ENCODE results near the gene TXNDC11.

Gene TXNDC11

GRCh38 chr16:11692651-11693050 lies 50.0 kb downstream of the TXNDC11 start:
- no peak for DNase-seq (ENCODE audit: low spot score)
- no peak for TF ChIP-seq CTCF (IDR thresholded peaks at IDR 0.05; ENCODE audit: extremely low read depth, missing control alignments)

- TF ChIP-seq CTCF (IDR thresholded peaks at IDR 0.05; ENCODE audit: extremely low read depth, missing control alignments), result no peak
- no peak for DNase-seq (ENCODE audit: low spot score)
Measured at GRCh38 chr16:11692171-11692570, 50.5 kb downstream of the TXNDC11 start.

GRCh38 chr16:11691771-11692170 lies 50.9 kb downstream of the TXNDC11 start:
- DNase-seq (ENCODE audit: low spot score), result no peak
- no peak for TF ChIP-seq CTCF (IDR thresholded peaks at IDR 0.05; ENCODE audit: extremely low read depth, missing control alignments)

- DNase-seq (ENCODE audit: low spot score), result no peak
- no peak for TF ChIP-seq CTCF (IDR thresholded peaks at IDR 0.05; ENCODE audit: extremely low read depth, missing control alignments)
Measured at GRCh38 chr16:11691235-11691634, 51.4 kb downstream of the TXNDC11 start.

DNA sequence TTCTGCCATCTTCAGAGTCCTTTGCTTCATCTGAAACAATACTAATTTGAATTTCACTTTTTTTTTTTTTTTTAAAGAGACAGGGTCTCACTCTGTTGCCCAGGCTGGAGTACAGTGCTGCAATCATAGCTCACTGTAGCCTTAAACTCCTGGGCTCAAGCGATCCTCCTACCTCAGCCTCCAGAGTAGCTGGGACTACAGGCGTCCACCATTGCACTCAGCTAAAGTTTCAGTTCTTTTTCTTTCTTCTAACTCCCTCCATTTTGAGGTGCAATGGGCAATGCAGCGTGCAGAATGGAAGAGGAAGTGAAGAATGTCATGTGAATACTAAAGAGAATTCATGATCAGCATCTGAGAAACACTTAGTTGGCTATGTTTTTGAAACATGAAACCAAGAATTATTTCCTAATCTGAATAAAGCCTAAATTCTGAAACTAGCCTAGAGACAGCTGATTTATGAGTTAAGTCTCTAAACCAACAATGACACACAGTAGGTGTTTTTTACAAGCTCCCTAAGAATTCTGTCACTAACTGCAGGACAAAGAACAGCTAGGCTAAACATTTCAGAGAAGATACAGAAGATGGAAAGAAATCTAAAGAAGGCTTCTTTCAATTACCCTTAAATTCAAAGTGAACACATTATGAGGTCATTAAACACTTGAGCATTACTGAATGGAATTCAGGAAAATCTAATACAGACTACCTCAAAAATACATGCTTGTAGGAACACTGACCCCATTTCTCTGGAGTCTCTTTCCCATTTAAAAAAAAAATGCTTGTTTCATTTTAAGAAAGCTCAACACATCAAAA lies 53.4 kb downstream of the TXNDC11 start:
- DNase-seq (ENCODE audit: low spot score), result peak; percentile 63
- no peak for TF ChIP-seq CTCF (IDR thresholded peaks at IDR 0.05; ENCODE audit: extremely low read depth, missing control alignments)

DNA sequence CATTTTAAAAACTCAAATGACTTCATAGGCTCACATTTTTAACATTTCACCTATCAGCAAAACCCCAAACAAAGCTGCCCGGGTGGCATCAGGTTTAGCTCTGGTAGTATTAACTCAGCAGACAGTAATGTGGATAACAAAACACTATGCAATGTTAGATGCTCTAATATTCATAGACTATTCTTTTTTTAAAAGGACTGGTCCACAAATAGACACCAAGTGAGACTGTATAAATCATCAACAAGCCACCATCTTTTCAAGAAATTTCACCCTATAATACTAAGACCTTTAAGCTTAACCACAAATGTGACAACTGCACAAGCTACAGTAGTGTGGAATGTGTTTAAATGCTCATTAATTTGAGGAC lies 54.2 kb downstream of the TXNDC11 start:
- no peak for TF ChIP-seq CTCF (IDR thresholded peaks at IDR 0.05; ENCODE audit: extremely low read depth, missing control alignments)
- no peak for DNase-seq (ENCODE audit: low spot score)

- no peak for TF ChIP-seq CTCF (IDR thresholded peaks at IDR 0.05; ENCODE audit: extremely low read depth, missing control alignments)
- no peak for DNase-seq (ENCODE audit: low spot score)
Measured at GRCh38 chr16:11687601-11688519, 54.8 kb downstream of the TXNDC11 start.

Data from GM20000 (cell line).